Measurements from ENCODE around the gene SUSD1. TPM values are rescaled to one million over a fixed set of nuclear protein-coding genes. Genes with fewer than 3 reads are reported as not detected.

The SUSD1 gene
- total and polyA plus RNA-seq, 9 of the 15 experiments (the other 6 are each of a cell fraction or from before 2014, with no cell fraction given): 10.9 to 44.4 (median 36.1) TPM

- TF ChIP-seq ZNF518B (CRISPR knock-in tag; IDR thresholded peaks at IDR 0.05): no peak
- no peak for TF ChIP-seq ATF1 (CRISPR knock-in tag; IDR thresholded peaks at IDR 0.05)
- no peak for TF ChIP-seq ATF1 (tag; IDR thresholded peaks at IDR 0.05)
- TF ChIP-seq U2AF1 (optimal IDR thresholded peaks at IDR 0.05; ENCODE audit: low read depth, low read length): no peak
- no peak for TF ChIP-seq CHD4 (IDR thresholded peaks at IDR 0.05; ENCODE audit: insufficient read depth, insufficient replicate concordance, low read depth, low read length, poor library complexity, severe bottlenecking)
- no peak for TF ChIP-seq PML (IDR thresholded peaks at IDR 0.05; ENCODE audit: low read length)
- TF ChIP-seq E2F6 (IDR thresholded peaks at IDR 0.05; ENCODE audit: borderline replicate concordance in 1 of 2, extremely low read depth in 1 of 2, insufficient read depth in 1 of 2, insufficient read length in 1 of 2, low read depth in 1 of 2, low read length in 1 of 2, poor library complexity in 1 of 2, severe bottlenecking in 1 of 2): peak; percentile 40 to 65
- TF ChIP-seq POLR2B (IDR thresholded peaks at IDR 0.05; ENCODE audit: low read depth, partially characterized antibody): peak; percentile 45
- 0 out of 2 replicates have a peak, but pooled peaks have one; percentile 9 for TF ChIP-seq REST (IDR thresholded peaks at IDR 0.05; ENCODE audit: borderline replicate concordance)
- no peak for TF ChIP-seq REST (CRISPR knock-in tag; IDR thresholded peaks at IDR 0.05; ENCODE audit: low read depth)
- peak in 2 of 3 experiments; percentile 10 to 29; a peak in 3 of 6 replicates for TF ChIP-seq CTCF (IDR thresholded peaks at IDR 0.05 in 2 of 3, conservative IDR thresholded peaks at IDR 0.05 in 1 of 3; ENCODE audit: insufficient read depth in 2 of 3, low read depth in 1 of 3, low read length in 3 of 3)
Measured at GRCh38 chr9:112174965-112175795, at the start of gene SUSD1 (continued).

Data from K562 (cell line).